ENCODE results near the gene LIME1. TPM values are rescaled to one million over a fixed set of nuclear protein-coding genes. Genes with fewer than 3 reads are reported as not detected.

LIME1 gene
- polyA plus RNA-seq, 3 donors: 0.39 to 8.8 (median 0.62) TPM

GRCh38 chr20:63699466-63700198, 36.8 kb upstream of the LIME1 start:
- Histone ChIP-seq H3K27ac (ENCODE audit: low read depth in 1 of 2, low read length in 2 of 2) (no peak overlapping the region), H3K9ac (ENCODE audit: insufficient read depth, low read length, poor library complexity, severe bottlenecking) (no peak overlapping the region), H3K79me2 (ENCODE audit: insufficient read depth, low read length) (no peaks in the 10 kb centered on the region), H4K20me1 (ENCODE audit: insufficient read depth, low read length) (peaks cover 64% of the 10 kb centered on the region), H2AFZ (ENCODE audit: insufficient read depth, low read depth, low read length, poor library complexity, severe bottlenecking) (no peak overlapping the region), H3K36me3 (replicated peaks in 1 of 2; ENCODE audit: control insufficient read depth in 1 of 2, insufficient read depth in 2 of 2, low read length in 2 of 2) (peaks cover 9 to 12% of the 10 kb centered on the region in 2 donors), H3K4me2 (replicated peaks; ENCODE audit: extremely low read depth, low read length, poor library complexity, severe bottlenecking) (no peak overlapping the region), H3K9me3 (replicated peaks in 1 of 2; ENCODE audit: control insufficient read depth in 1 of 2, insufficient read depth in 1 of 2, low read length in 2 of 2) (no peaks in the 10 kb centered on the region), H3K4me1 (ENCODE audit: control insufficient read depth in 1 of 2, insufficient read depth in 2 of 2, low read length in 2 of 2) (peaks cover 16% of the 10 kb centered on the region in 2 donors), H3K4me3 (replicated peaks in 1 of 3; ENCODE audit: low read depth in 2 of 3, low read length in 3 of 3) (no peak overlapping the region), H3K27me3 (ENCODE audit: control insufficient read depth in 2 of 2, insufficient read depth in 2 of 2, low read length in 2 of 2) (peaks cover 0 to 12% of the 10 kb centered on the region in 2 donors)
- Mint-ChIP-seq H3K27ac (peak overlapping the region in 1 of 7 donors; percentile 41), H3K27me3 (ENCODE audit: low read depth in 3 of 3) (peaks cover 2 to 21% (median 3%) of the 10 kb centered on the region in 3 donors), H3K9me3 (no peaks in the 10 kb centered on the region), H3K4me3 (no peak overlapping the region), H3K36me3 (peaks cover 8 to 17% of the 10 kb centered on the region in 2 donors), H3K4me1 (peaks cover 16% of the 10 kb centered on the region)
- no peak for TF ChIP-seq CTCF (IDR thresholded peaks at IDR 0.05)
- peak in 1 of 3 donors; percentile 1 for DNase-seq
- 97% methylated on average over 22 of the region's 24 CpGs for WGBS (ENCODE audit: insufficient coverage)
- intact Hi-C loops (cut with micrococcal nuclease): no loop called here

GRCh38 chr20:63700199-63701050, 36.0 kb upstream of the LIME1 start:
- H2AFZ ChIP-seq (ENCODE audit: insufficient read depth, low read depth, low read length, poor library complexity, severe bottlenecking): no peak overlapping the region
- no peak overlapping the region for H3K4me2 ChIP-seq (replicated peaks; ENCODE audit: extremely low read depth, low read length, poor library complexity, severe bottlenecking)
- peaks cover 16% of the 10 kb centered on the region in 2 donors for H3K4me1 ChIP-seq (ENCODE audit: control insufficient read depth in 1 of 2, insufficient read depth in 2 of 2, low read length in 2 of 2)
- Mint-ChIP-seq H3K27ac (no peak overlapping the region), H3K4me1 (peaks cover 16% of the 10 kb centered on the region), H3K27me3 (ENCODE audit: low read depth in 3 of 3) (peaks cover 2 to 21% (median 3%) of the 10 kb centered on the region in 3 donors), H3K36me3 (peaks cover 16 to 25% of the 10 kb centered on the region in 2 donors), H3K4me3 (no peak overlapping the region), H3K9me3 (no peaks in the 10 kb centered on the region)
- H3K9ac ChIP-seq (ENCODE audit: insufficient read depth, low read length, poor library complexity, severe bottlenecking): no peak overlapping the region
- H3K27ac ChIP-seq (ENCODE audit: low read depth in 1 of 2, low read length in 2 of 2): no peak overlapping the region
- no peaks in the 10 kb centered on the region for H3K9me3 ChIP-seq (replicated peaks in 1 of 2; ENCODE audit: control insufficient read depth in 1 of 2, insufficient read depth in 1 of 2, low read length in 2 of 2)
- H3K36me3 ChIP-seq (replicated peaks in 1 of 2; ENCODE audit: control insufficient read depth in 1 of 2, insufficient read depth in 2 of 2, low read length in 2 of 2): peaks cover 17% of the 10 kb centered on the region in 2 donors
- H3K79me2 ChIP-seq (ENCODE audit: insufficient read depth, low read length): peaks cover 5% of the 10 kb centered on the region
- 97% methylated on average over 35 of the region's 43 CpGs for WGBS (ENCODE audit: insufficient coverage)
- H4K20me1 ChIP-seq (ENCODE audit: insufficient read depth, low read length): peaks cover 64% of the 10 kb centered on the region
- intact Hi-C loops (cut with micrococcal nuclease): no loop called here
- peaks cover 0 to 12% of the 10 kb centered on the region in 2 donors for H3K27me3 ChIP-seq (ENCODE audit: control insufficient read depth in 2 of 2, insufficient read depth in 2 of 2, low read length in 2 of 2)
- DNase-seq: peak in 1 of 3 donors; percentile 1
- no peak for TF ChIP-seq CTCF (IDR thresholded peaks at IDR 0.05)
- H3K4me3 ChIP-seq (replicated peaks in 1 of 3; ENCODE audit: low read depth in 2 of 3, low read length in 3 of 3): no peak overlapping the region
